Measurements from ENCODE around the gene UTP25.

- TF ChIP-seq, protein P1, sequence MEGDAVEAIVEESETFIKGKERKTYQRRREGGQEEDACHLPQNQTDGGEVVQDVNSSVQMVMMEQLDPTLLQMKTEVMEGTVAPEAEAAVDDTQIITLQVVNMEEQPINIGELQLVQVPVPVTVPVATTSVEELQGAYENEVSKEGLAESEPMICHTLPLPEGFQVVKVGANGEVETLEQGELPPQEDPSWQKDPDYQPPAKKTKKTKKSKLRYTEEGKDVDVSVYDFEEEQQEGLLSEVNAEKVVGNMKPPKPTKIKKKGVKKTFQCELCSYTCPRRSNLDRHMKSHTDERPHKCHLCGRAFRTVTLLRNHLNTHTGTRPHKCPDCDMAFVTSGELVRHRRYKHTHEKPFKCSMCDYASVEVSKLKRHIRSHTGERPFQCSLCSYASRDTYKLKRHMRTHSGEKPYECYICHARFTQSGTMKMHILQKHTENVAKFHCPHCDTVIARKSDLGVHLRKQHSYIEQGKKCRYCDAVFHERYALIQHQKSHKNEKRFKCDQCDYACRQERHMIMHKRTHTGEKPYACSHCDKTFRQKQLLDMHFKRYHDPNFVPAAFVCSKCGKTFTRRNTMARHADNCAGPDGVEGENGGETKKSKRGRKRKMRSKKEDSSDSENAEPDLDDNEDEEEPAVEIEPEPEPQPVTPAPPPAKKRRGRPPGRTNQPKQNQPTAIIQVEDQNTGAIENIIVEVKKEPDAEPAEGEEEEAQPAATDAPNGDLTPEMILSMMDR (conservative IDR thresholded peaks at IDR 0.05 in 1 of 2, IDR thresholded peaks at IDR 0.05 in 1 of 2; ENCODE audit: extremely low read depth in 1 of 2, insufficient read depth in 1 of 2, low read depth in 1 of 2, low read length in 2 of 2): no peak
- no peak for TF ChIP-seq EZH2 (IDR thresholded peaks at IDR 0.05; ENCODE audit: borderline replicate concordance, low read length)
Measured at GRCh38 chr1:209802117-209802779, 25.5 kb upstream of the UTP25 start.

All from mammary epithelial cell (primary cell).